H54 (cell line): ENCODE measurements around the gene VSIR.

Source experiments
- DNase-seq: peaks from one replicate; pipeline ENCODE4 v3.0.0; 2011; ENCODE audit warnings: low spot score, mixed read lengths; ENCODE audit not compliant: insufficient read length
- FAIRE-seq: peaks from 3 replicates; lab custom pipeline; 2011; peaks lifted over from hg19 to GRCh38; lab: Jason Lieb, UNC
- POLR2A ChIP-seq: IDR thresholded peaks from 2 replicates; pipeline ENCODE4 v1.6.1; 2011; ENCODE audit warnings: low read depth, mild to moderate bottlenecking, low read length

Gene VSIR

DNA sequence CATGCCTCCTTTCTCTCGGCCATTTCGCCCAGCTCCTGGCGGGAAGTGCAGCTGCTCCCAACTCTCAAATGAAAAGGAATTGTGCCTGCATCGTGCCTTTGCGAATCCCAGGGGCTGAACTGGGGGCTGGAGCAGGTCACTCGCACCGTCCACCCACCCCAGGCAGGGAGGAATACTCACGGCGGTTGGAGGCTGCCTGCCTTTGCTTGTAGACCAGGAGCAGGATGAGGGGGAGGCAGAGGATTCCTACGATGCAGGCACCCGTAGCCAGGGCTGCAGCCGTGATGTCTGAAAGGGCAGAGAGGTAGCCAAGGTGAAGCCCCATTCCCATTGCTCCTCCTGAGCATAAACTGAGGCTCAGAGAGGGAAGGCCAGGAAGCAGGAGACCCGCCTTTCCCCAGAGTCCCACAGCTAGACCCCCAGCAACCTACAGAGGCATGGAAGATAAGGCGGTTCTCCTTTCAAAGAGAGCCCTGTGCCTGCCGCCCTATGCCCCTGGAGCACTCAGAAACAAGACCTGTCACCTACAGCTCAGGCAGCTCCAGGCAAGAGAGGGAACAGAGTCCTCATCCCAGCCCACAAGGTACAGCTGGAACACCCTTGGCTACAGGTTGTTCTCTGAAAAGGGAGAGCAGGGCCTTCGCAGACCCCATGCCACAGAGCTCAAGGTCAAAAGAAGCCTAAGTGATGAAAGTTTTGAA is 18.0 kb downstream of the VSIR start:
- no peak for TF ChIP-seq POLR2A
- DNase-seq (no peak), FAIRE-seq (no peak)

DNA sequence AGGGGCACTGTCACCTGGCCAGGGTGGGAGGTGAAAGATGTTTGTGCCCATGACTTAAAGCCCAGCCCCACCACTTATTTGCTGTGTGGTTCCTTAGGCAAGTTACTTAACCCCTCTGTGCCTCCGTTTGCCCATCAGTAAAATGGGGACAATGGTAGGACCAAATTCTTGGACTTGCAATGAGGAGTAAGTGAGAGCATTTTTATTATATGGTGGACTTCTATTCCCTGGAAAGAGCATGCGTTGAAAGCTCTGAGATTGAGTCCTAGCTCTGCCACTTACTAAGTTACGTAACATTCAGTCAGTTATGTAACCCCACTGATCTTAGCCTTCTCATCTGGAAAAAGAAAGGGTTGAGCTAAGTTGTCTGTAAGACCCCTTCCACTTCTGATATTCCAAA is 18.8 kb downstream of the VSIR start:
- FAIRE-seq (no peak), DNase-seq (no peak)
- no peak for TF ChIP-seq POLR2A

DNA sequence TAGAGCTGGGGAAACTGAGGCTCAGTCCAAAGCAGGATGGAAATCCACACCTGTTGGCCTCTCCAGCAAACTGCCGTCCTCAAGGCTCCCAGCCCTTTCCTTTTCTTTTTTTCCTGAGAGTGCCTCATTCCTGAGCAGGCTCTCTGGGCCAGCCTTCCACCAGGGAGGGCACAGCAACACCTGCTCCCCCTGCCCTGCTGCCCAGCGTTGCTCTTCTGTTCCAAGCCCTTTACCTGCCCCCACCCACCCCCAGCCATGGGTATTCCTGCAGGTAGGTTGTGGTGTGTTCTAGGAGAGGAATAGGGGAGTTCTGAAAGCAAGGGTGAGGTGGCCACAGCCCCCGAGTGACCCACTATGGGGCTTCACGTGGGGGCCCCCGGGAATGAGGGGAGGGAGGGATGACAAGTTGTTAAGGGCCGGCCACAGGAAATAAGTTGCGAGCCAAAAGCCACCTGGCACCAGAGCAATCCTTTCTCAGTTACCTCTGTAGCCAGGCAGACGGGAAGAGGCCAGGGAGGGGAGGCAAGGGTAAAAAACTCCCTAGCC is 19.3 kb downstream of the VSIR start:
- no peak for FAIRE-seq

DNA sequence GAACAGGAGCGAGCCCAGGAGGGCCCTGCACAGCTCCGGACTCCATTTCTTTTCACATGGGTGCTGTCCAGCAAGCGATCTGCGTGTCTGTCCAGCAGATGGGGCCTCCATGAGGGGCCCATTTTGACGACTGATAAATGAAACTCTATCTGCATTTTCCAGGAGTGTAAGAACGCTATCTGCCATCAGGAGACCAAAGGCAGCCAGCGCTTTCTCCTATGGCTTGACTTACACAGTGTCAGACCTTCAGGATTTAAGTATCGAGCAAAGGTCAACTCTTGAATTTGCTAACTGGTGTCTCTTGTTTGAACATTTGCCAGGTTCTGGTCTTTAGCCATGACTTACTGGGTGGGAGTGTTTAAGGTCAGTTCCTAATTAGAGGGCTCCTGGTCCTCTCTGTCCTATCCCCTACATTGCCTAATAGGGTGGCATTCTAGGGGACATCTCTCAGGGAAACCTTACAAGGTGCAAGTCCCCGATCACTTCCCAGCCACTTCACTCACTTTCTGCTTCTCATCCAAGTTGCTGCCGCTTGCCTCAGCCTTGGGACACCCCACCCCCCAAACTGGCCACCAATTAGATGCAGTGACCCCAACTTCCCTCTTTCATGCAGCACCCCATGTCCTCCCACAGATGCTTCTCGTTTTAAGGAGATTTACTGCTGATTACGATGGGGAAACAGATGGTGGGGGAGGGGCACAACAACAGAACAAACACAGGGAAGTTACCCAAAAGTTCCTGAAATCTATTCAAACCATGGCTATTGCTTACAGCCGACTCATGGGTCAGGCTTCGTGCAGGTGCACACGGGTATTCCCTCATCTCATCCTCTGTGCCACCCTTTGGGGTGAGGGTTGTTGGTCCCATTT is 20.0 kb downstream of the VSIR start:
- no peak for DNase-seq
- no peak for TF ChIP-seq POLR2A
- no peak for FAIRE-seq

More for the DNA sequence above, 19.3 kb downstream of the VSIR start:
- no peak for DNase-seq
- TF ChIP-seq POLR2A: no peak

DNA sequence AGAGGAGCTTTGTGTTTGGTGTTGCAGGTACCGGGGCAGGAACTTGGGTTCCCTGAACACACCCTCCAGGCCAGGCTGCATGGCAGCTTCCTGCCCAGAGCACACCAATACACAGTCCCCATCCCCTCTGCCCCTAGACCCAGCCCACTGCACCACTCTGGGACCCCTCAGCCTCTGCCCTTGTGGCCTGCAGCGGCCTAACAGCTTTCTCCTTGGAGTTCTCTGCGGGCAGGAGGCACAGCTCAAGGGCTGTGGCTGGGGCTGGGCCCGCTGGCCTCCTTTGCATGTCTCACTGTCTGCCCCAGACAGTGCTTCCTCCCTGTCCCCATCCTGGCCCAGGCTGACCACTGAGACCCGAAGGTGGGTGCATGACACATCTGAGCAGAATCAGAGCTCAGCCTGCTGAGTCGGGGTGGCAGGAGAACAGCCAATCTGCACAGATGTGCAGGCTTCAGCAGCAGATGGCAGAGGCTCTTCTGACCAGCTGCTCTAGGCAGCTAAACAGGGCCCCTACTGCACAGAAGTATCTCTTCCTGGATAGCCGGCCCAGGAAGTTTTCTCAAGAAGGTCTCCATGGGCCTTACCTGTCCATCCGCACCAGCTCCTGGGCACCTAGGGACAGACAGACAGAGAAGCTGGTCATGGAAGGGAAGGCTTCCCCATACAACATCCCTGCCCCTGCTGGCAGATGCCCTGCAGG is 20.8 kb downstream of the VSIR start:
- TF ChIP-seq POLR2A: no peak
- DNase-seq: no peak
- no peak for FAIRE-seq

DNA sequence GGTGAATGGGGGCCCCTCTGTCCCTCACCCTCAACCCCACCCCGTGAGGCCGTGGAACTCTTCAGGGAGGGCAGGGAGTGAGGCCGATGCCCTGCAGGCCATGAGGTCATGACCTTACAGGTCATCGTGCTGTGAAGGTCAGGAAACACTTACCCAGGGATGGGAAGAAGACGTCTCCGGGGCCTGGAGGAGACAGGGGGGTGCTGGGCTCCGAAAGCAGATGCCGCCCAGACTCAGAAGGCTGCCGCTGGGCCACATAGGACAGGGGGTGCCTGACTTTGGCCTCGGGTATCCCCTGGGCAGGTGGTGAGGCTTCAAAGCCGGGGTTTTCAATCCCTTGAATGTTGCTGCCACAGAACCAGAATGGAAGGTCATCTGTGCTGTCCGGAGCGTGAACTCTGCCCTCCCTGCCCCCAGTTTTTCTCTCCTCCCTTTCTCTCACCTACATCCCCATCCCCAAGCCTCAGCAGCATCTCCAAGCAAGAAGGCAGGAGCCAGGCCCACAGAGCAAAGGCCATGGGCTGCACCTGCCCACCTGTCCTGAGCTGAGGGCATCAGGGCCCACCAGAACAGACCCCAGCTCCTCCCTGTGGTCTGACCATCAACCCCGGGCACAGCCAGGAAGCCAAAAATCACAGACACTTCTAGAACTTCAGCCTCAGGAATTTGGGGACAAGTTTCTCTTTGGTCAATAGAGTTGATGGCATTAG is 21.6 kb downstream of the VSIR start:
- DNase-seq: no peak
- no peak for FAIRE-seq
- no peak for TF ChIP-seq POLR2A

DNA sequence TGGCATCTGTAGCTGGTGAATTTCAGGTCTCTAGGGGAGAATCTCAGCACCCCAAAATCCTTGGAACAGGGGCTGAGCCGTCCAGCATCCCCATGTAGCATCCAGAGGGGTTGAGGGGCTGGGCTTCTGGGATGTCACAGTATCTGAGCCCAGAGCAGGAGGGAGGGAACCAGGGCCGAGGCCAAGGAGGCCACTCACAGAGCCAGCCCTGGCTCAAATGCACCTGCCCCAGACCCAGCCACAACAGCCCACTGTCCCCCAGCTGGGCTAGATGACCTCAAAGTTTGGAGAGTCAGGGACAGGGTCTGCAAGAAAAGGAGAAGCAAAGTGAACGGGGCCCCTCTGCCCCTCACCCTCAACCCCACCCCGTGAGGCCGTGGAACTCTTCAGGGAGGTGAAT is 22.3 kb downstream of the VSIR start:
- FAIRE-seq (no peak), DNase-seq (no peak)
- no peak for TF ChIP-seq POLR2A

DNA sequence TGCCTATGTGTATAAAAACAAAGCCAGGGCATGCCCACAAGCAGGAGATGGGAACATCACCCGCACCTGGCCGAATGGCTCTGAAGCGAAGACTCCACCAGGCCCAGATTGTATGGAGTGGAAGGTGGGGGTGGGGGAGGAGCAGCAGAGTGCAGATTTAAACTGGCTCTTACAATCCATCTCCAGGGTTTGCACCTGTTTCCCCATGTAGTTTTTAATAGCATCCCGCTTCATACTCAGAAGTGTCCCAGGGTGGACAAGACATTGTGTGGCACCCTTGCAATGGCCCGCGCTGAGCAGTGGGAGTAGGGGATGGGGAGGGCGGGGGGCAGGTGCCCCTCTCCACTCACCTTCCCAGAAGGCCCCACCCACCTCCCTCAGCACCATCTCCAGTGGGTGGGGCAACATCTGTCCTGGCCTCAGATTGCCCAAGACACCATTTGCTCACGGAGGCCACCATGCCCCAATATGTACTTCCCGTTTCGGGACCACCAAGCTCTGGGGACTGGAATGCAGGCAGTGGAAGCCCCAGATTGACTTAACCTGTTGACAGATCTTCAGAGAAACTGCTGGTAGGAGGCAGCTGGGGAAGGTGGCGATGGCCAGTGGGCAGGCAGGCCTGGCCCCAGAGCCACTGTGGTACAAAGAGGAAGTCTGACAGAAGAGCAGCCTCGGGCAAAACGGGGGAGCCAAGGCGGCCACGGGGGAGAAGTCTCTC is 23.0 kb downstream of the VSIR start:
- FAIRE-seq (no peak), DNase-seq (no peak)
- no peak for TF ChIP-seq POLR2A

DNA sequence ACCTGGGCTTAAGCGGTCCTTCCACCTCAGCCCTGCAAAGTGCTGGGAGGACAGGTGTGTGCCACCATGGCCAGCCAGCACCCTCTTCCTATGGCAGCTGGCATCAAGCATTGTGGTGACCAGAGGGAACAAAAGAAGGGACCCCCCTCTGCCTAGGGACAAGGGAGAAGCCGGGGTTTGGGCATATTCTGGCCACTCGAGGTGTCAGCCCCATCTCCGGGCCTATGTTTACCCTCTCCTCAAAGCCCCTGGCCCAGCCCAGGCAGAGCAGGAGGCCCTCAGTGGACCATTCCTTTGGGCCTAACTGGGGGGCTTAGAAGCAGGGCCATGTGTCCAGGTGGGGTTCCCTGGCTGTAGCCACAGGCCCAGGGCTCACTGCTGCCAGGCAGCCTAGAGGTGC is 23.9 kb downstream of the VSIR start:
- no peak for FAIRE-seq
- no peak for TF ChIP-seq POLR2A
- no peak for DNase-seq

DNA sequence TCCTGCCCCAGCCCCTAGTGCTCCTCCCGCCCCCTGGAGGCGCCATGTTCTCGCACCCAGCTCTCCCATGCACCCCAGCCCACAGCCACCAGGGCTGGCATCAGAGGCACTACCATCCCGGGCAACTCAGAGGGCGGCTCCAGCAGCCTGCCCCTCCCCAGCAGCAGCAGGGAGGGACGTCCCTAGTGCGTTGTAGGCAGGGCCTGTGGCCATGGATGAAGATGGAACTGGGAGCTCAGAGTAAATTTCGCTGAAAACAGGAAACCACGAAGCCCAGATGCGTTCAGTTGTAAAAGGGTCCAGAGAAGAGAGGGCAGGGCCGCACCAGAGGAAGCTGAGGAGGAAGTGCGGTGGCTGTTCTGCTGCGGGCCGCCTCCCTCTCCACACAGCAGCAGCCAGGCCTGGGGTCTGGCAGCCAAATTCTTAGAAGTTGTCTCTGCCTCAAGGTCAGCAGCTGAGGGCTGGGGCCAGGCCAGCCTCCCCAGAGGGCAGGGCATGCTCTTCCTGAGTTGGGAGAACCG is 24.6 kb downstream of the VSIR start:
- DNase-seq (no peak), FAIRE-seq (no peak)
- TF ChIP-seq POLR2A: no peak

DNA sequence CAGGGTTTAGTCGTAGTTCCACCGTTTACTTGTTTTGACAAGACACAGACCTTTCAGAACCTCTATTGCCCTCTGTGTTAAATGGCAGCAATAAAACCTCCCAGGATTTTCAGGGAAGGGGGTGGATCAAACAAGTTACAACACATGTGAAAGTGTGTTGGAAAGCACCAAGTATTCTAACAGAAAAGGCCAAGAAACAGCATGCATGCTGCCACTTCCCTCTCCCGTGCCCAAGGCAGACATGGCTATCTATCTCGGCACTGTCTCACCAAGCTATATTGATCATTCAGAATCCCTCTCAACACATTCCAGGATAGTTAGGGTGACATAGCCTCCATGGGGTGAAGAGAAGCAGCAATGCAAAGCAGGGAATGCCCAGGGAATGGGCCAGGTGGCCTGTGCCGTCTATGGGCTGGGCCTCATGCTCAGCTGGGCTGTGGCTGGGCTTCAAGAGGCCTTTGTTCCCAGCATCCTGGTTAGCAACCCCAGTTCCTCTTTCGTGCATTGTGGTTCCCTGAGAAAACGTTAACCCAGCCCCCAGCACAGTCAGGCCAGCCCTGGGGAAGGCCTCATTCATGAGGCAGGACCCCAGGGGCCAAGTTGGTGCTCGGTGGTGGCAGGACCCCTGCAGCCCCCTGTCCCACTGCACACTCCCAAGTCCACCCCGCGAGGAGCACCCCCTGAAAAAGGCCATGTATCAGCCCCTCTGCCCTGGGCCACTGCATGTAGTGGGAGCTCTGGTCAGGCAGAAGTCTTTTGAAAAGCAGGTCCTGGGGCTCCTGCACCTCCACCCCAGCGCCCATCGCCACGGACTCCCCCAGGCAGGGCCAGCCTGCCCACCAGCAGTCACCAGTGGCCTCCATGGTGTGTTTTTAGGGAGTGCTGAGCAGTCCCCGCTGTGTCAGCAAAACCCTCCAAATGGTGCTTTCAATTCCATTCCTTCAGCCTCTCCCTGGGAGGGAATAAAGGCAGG is 25.5 kb downstream of the VSIR start:
- FAIRE-seq (no peak), DNase-seq (no peak)
- no peak for TF ChIP-seq POLR2A
